Muscle layer of duodenum (tissue), 2 donors: ENCODE results near the gene RSPH1.

Experiments used
- H3K27ac ChIP-seq: one replicate; pipeline ENCODE4 v1.7.0; 2013; ENCODE audit warnings: mild to moderate bottlenecking, low read length
- H3K27me3 ChIP-seq: one replicate; pipeline ENCODE4 v1.7.0; 2013; ENCODE audit warnings: low read depth, mild to moderate bottlenecking, control low read depth, low read length
- H3K36me3 ChIP-seq, 2 donors: one replicate each; pipeline ENCODE4 v1.7.0; 2013; ENCODE audit warnings: low read length in 2 of 2, control low read depth in 1 of 2, mild to moderate bottlenecking in 1 of 2; ENCODE audit not compliant: insufficient read depth in 2 of 2, control insufficient read depth in 1 of 2
- H3K4me1 ChIP-seq, 2 donors: one replicate each; pipeline ENCODE4 v1.7.0; 2013; ENCODE audit warnings: low read length in 2 of 2, mild to moderate bottlenecking in 2 of 2, control low read depth in 1 of 2, moderate library complexity in 1 of 2; ENCODE audit not compliant: insufficient read depth in 2 of 2, control insufficient read depth in 1 of 2
- H3K4me3 ChIP-seq, 2 donors: one replicate each; pipeline ENCODE4 v1.7.0; 2013; ENCODE audit warnings: low read length in 2 of 2, low read depth in 1 of 2, mild to moderate bottlenecking in 1 of 2
- H3K9me3 ChIP-seq, 2 donors: one replicate each; pipeline ENCODE4 v1.7.0; 2013; ENCODE audit warnings: low read length in 2 of 2, control low read depth in 1 of 2, mild to moderate bottlenecking in 1 of 2; ENCODE audit not compliant: control insufficient read depth in 1 of 2
- donor health status: healthy.

The RSPH1 gene

GRCh38 chr21:42493109-42494060, 2.6 kb downstream of the RSPH1 start:
- Histone ChIP-seq H3K4me1 (peaks cover 0 to 13% of the 10 kb centered on the region in 2 donors), H3K4me3 (no peak overlapping the region), H3K36me3 (no peaks in the 10 kb centered on the region), H3K27ac (peak overlapping the region; percentile 56), H3K27me3 (no peaks in the 10 kb centered on the region), H3K9me3 (no peaks in the 10 kb centered on the region)

DNA sequence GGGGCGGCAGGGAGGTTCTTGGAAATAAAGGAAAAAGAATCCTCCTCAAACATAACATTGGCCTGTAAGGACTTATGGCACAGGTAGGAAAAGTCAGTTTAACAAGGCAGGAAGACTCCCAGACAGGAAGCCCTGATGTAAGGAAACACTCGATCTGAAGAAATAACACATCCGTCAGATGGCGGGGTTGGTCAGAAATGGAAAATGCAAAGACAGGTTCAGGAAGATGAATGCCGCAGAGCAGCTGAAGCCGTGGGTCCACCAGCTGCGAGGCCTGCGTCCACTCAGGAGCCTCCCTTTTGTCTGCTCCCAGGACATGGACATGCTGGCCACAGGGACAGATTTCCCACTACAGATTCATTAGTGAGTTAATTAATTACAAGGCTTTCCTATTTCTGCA, 3.8 kb downstream of the RSPH1 start:
- no peaks in the 10 kb centered on the region for H3K27me3 ChIP-seq
- H3K9me3 ChIP-seq: no peaks in the 10 kb centered on the region
- no peak overlapping the region for H3K27ac ChIP-seq
- H3K36me3 ChIP-seq: no peaks in the 10 kb centered on the region
- no peak overlapping the region for H3K4me3 ChIP-seq
- H3K4me1 ChIP-seq: peaks cover 0 to 13% of the 10 kb centered on the region in 2 donors

GRCh38 chr21:42491328-42491727, 4.7 kb downstream of the RSPH1 start:
- Histone ChIP-seq H3K4me3 (no peak overlapping the region), H3K4me1 (peaks cover 0 to 7% of the 10 kb centered on the region in 2 donors), H3K36me3 (no peaks in the 10 kb centered on the region), H3K27me3 (no peaks in the 10 kb centered on the region), H3K27ac (no peak overlapping the region), H3K9me3 (no peaks in the 10 kb centered on the region)

- Histone ChIP-seq H3K27me3 (no peaks in the 10 kb centered on the region), H3K36me3 (no peaks in the 10 kb centered on the region), H3K27ac (no peak overlapping the region), H3K4me3 (no peak overlapping the region), H3K9me3 (no peaks in the 10 kb centered on the region), H3K4me1 (peaks cover 0 to 7% of the 10 kb centered on the region in 2 donors)
Observed at GRCh38 chr21:42490720-42491119, 5.3 kb downstream of the RSPH1 start.

GRCh38 chr21:42489991-42490390, 6.0 kb downstream of the RSPH1 start:
- H3K27ac ChIP-seq: no peak overlapping the region
- H3K4me1 ChIP-seq: peaks cover 0 to under 1% of the 10 kb centered on the region in 2 donors
- H3K36me3 ChIP-seq: no peaks in the 10 kb centered on the region
- H3K27me3 ChIP-seq: no peaks in the 10 kb centered on the region
- no peaks in the 10 kb centered on the region for H3K9me3 ChIP-seq
- no peak overlapping the region for H3K4me3 ChIP-seq

- no peak overlapping the region for H3K27ac ChIP-seq
- H3K27me3 ChIP-seq: no peaks in the 10 kb centered on the region
- H3K9me3 ChIP-seq: no peaks in the 10 kb centered on the region
- H3K4me1 ChIP-seq: no peaks in the 10 kb centered on the region
- no peaks in the 10 kb centered on the region for H3K36me3 ChIP-seq
- H3K4me3 ChIP-seq: no peak overlapping the region
Observed at GRCh38 chr21:42489006-42489563, 6.9 kb downstream of the RSPH1 start.

GRCh38 chr21:42486531-42486930, 9.5 kb downstream of the RSPH1 start:
- Histone ChIP-seq H3K9me3 (no peaks in the 10 kb centered on the region), H3K27me3 (no peaks in the 10 kb centered on the region), H3K27ac (no peak overlapping the region), H3K36me3 (no peaks in the 10 kb centered on the region), H3K4me3 (no peak overlapping the region), H3K4me1 (no peaks in the 10 kb centered on the region)

DNA sequence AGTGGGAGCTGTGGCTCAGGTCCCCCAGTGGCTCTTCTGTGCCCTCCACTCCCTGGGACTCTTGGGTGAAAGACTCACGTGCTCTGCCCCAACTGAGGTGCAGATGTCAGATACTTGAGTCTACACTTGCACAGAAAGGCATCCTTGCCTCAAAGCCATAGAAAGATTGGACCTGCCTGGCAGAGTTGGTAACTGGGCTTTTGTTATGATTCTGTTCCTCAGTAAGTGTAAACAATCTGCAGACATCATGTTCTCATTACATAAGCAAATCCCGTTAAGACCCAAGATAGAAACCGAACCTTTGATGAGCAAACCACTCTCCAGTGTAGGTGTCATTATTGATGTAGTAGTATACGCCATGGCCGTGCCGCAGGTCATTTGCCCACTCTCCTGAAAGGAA, 10.0 kb downstream of the RSPH1 start:
- Histone ChIP-seq H3K36me3 (no peaks in the 10 kb centered on the region), H3K9me3 (no peaks in the 10 kb centered on the region), H3K27me3 (no peaks in the 10 kb centered on the region), H3K4me3 (no peak overlapping the region), H3K27ac (no peak overlapping the region), H3K4me1 (no peaks in the 10 kb centered on the region)

DNA sequence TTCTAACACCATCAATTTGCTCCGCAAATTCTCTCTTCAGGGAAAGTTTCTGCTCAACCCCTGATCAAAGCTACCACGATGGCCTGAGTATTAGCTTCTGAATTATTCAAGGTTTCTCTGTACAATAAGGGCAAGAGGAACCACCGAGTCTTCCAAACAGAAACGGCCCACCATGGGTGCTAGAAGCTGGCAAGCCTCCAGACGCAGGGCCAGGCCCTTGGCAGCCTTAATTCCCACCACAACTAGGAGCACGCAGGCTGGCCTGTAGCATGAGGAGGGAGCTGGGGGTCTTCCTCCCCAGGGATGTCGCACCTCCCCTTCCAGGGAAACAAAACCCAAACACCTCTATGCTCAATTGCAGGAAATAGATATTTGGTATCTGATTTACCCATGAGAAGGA, 11.1 kb downstream of the RSPH1 start:
- Histone ChIP-seq H3K4me3 (no peak overlapping the region), H3K4me1 (no peaks in the 10 kb centered on the region), H3K36me3 (no peaks in the 10 kb centered on the region), H3K27ac (no peak overlapping the region), H3K27me3 (no peaks in the 10 kb centered on the region), H3K9me3 (no peaks in the 10 kb centered on the region)

DNA sequence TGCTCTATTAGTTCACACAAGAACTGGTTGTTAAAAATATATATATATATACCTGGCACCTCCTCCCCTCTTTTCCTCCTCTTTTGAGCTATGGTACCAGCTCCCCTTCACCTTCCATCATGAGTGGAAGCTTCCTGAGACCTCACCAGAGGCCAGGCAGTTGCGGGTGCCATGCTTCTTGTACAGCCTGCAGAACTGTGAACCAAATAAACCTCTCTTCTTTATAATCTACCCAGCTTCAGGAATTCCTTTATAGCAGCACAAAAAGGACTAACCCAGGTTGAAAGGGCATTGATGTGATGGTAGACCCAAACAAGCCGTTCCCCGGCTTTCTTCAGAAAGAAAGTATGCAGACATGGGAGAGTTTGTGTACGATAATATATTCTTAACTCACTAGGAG, 14.9 kb downstream of the RSPH1 start:
- H3K27ac ChIP-seq: no peak overlapping the region
- no peak overlapping the region for H3K4me3 ChIP-seq
- H3K36me3 ChIP-seq: no peaks in the 10 kb centered on the region
- H3K9me3 ChIP-seq: no peaks in the 10 kb centered on the region
- H3K27me3 ChIP-seq: no peaks in the 10 kb centered on the region
- H3K4me1 ChIP-seq: no peaks in the 10 kb centered on the region

DNA sequence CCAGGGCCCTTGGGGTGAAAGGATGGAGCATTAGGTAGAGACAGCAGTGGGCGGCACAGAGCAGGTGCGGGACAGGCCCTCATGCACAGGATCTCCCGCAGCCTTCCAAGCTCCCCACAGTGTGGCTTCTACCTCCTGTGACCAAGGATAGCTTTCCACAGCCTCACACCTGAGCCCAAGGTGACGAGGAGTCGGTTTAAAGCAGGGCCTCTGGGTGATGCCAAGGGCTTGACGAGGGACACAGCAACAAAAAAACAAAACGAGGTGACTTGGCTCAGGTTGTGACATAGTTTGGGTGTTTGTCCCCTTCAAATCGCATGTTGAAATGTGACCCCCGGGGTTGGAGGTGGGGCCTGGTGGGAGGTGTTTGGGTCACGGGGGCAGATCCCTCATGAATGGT, 15.3 kb downstream of the RSPH1 start:
- Histone ChIP-seq H3K4me1 (no peaks in the 10 kb centered on the region), H3K4me3 (no peak overlapping the region), H3K27ac (no peak overlapping the region), H3K27me3 (no peaks in the 10 kb centered on the region), H3K36me3 (no peaks in the 10 kb centered on the region), H3K9me3 (no peaks in the 10 kb centered on the region)
